WERI-Rb-1 (cell line): ENCODE results near the gene KRT3.

Experiments used
- DNase-seq: peaks from one replicate; pipeline ENCODE4 v3.0.0-alpha.2; 2020
- H3K27ac ChIP-seq: fragments of 250-450 bp; sonication (Bioruptor Pico); 2 replicates; pipeline ENCODE4 v1.5.1; 2020; ENCODE audit warnings: mild to moderate bottlenecking, moderate library complexity
- H3K27me3 ChIP-seq: fragments of 250-450 bp; sonication (Bioruptor Pico); 2 replicates; pipeline ENCODE4 v1.5.1; 2021; ENCODE audit warnings: mild to moderate bottlenecking, low read depth, moderate library complexity; ENCODE audit not compliant: insufficient read depth, severe bottlenecking
- H3K36me3 ChIP-seq: fragments of 250-450 bp; sonication (Bioruptor Pico); 2 replicates; pipeline ENCODE4 v1.5.1; 2020; ENCODE audit warnings: mild to moderate bottlenecking, moderate library complexity
- H3K4me3 ChIP-seq: 2 replicates; pipeline ENCODE4 v1.5.1; 2011; ENCODE audit warnings: low read depth, mild to moderate bottlenecking, control low read depth, low read length
- H3K9me3 ChIP-seq: fragments of 250-450 bp; sonication (Bioruptor Pico); 2 replicates; pipeline ENCODE4 v1.5.1; 2021; ENCODE audit warnings: mild to moderate bottlenecking, moderate library complexity; ENCODE audit not compliant: severe bottlenecking
- CTCF ChIP-seq: IDR thresholded peaks from 2 replicates; pipeline ENCODE4 v1.5.1; 2011; ENCODE audit warnings: low read depth, mild to moderate bottlenecking, control low read depth, inconsistent platforms, low read length

KRT3 gene

GRCh38 chr12:52813203-52813819, 17.4 kb upstream of the KRT3 start:
- H3K27ac ChIP-seq = no peak overlapping the region

GRCh38 chr12:52812749-52813148, 16.8 kb upstream of the KRT3 start:
- H3K27ac ChIP-seq = no peak overlapping the region
- no peaks in the 10 kb centered on the region for H3K36me3 ChIP-seq
- H3K27me3 ChIP-seq = peaks cover 88% of the 10 kb centered on the region
- H3K4me3 ChIP-seq = no peak overlapping the region
- H3K9me3 ChIP-seq = no peaks in the 10 kb centered on the region
- no peak for DNase-seq
- no peak for TF ChIP-seq CTCF

More at GRCh38 chr12:52813203-52813819, 17.4 kb upstream of the KRT3 start:
- H3K27me3 ChIP-seq = peaks cover 88% of the 10 kb centered on the region
- H3K36me3 ChIP-seq = no peaks in the 10 kb centered on the region
- TF ChIP-seq CTCF = no peak
- no peak for DNase-seq
- H3K4me3 ChIP-seq = no peak overlapping the region
- no peaks in the 10 kb centered on the region for H3K9me3 ChIP-seq

GRCh38 chr12:52812073-52812400, 16.1 kb upstream of the KRT3 start:
- Histone ChIP-seq H3K27me3 (peaks cover 88% of the 10 kb centered on the region), H3K4me3 (no peak overlapping the region), H3K27ac (no peak overlapping the region), H3K36me3 (no peaks in the 10 kb centered on the region), H3K9me3 (no peaks in the 10 kb centered on the region)
- DNase-seq = no peak
- TF ChIP-seq CTCF = no peak

GRCh38 chr12:52811191-52812072, 15.5 kb upstream of the KRT3 start:
- Histone ChIP-seq H3K27me3 (peaks cover 87% of the 10 kb centered on the region), H3K4me3 (no peak overlapping the region), H3K27ac (no peak overlapping the region), H3K9me3 (no peaks in the 10 kb centered on the region), H3K36me3 (no peaks in the 10 kb centered on the region)
- no peak for DNase-seq
- TF ChIP-seq CTCF = no peak

GRCh38 chr12:52810554-52810953, 14.6 kb upstream of the KRT3 start:
- TF ChIP-seq CTCF = no peak
- H3K4me3 ChIP-seq = no peak overlapping the region
- H3K9me3 ChIP-seq = no peaks in the 10 kb centered on the region
- DNase-seq = no peak
- H3K27me3 ChIP-seq = peaks cover 89% of the 10 kb centered on the region
- H3K27ac ChIP-seq = no peak overlapping the region
- no peaks in the 10 kb centered on the region for H3K36me3 ChIP-seq
